Gastroesophageal sphincter (tissue), 4 donors: ENCODE results near the gene GFRAL. TPM values are rescaled to one million over a fixed set of nuclear protein-coding genes. Genes with fewer than 3 reads are reported as not detected.

Experiments
- ATAC-seq: fragments of 150-250 bp; one replicate; pipeline ENCODE4 v1.9.1; 2016; ENCODE audit warnings: mild to moderate bottlenecking, moderate library complexity
- H3K27ac ChIP-seq, 4 donors: fragments of 200-600 bp; sonication (generic) in 3 of 4; 1 replicate in 3 of 4; 2 replicates in 1 of 4; pipeline ENCODE4 v1.5.1; 2016 to 2019
- H3K27me3 ChIP-seq: fragments of 200-600 bp; sonication (generic); one replicate; pipeline ENCODE4 v1.5.1; 2019
- H3K36me3 ChIP-seq, 2 donors: fragments of 200-600 bp; sonication (generic); one replicate each; pipeline ENCODE4 v1.5.1; 2019; ENCODE audit warnings: control low read depth in 1 of 2
- H3K4me1 ChIP-seq, 3 donors: fragments of 200-600 bp; sonication (generic); 1 replicate in 2 of 3; 2 replicates in 1 of 3; pipeline ENCODE4 v1.5.1; 2016 to 2019; ENCODE audit warnings: control low read depth in 2 of 3
- H3K4me3 ChIP-seq, 2 donors: fragments of 200-600 bp; sonication (generic); one replicate each; pipeline ENCODE4 v1.5.1; 2019; ENCODE audit warnings: mild to moderate bottlenecking in 1 of 2, moderate library complexity in 1 of 2
- H3K9me3 ChIP-seq, 3 donors: fragments of 200-600 bp; sonication (generic); one replicate each; pipeline ENCODE4 v1.5.1; 2017 to 2019; ENCODE audit warnings: control low read depth in 2 of 3
- CTCF ChIP-seq, 4 experiments: fragments of 200-600 bp in 2 of 4; fragments of 450-650 bp in 2 of 4; sonication (generic) in 1 of 4; IDR thresholded peaks; one replicate each; pipeline ENCODE4 v1.5.1; 2017 to 2019; ENCODE audit warnings: antibody characterized with exemption in 4 of 4, mild to moderate bottlenecking in 2 of 4, moderate library complexity in 2 of 4
- EP300 ChIP-seq: sonication (generic); formaldehyde crosslinking; IDR thresholded peaks from one replicate; pipeline ENCODE4 v1.6.1; 2017; ENCODE audit warnings: antibody characterized with exemption, mild to moderate bottlenecking
- POLR2A ChIP-seq, 2 donors: fragments of 450-650 bp; IDR thresholded peaks; one replicate each; pipeline ENCODE4 v1.6.1; 2017; ENCODE audit warnings: antibody characterized with exemption in 2 of 2, mild to moderate bottlenecking in 2 of 2, moderate library complexity in 1 of 2
- POLR2AphosphoS5 ChIP-seq: sonication (generic); formaldehyde crosslinking; IDR thresholded peaks from one replicate; pipeline ENCODE4 v1.6.1; 2017; ENCODE audit warnings: antibody characterized with exemption
- WGBS, 2 donors: methylation state at CpG; one replicate each; pipeline ENCODE4 v1.1.5; 2018; ENCODE audit warnings: low coverage in 1 of 2; 5-methylcytosine and 5-hydroxymethylcytosine counted together
- total RNA-seq, 4 donors: library from RNA; depleted of rRNA; stranded (reverse); fragments of >200 nt; gene quantifications; one replicate each; pipeline ENCODE4 v1.1.0, GENCODE V29; 2016

GFRAL gene
- total RNA-seq, 4 donors from 2014 or later, result not detected

GRCh38 chr6:55450005-55450404, 122.7 kb downstream of the GFRAL start:
- Histone ChIP-seq H3K4me3 (no peak overlapping the region), H3K36me3 (no peaks in the 10 kb centered on the region), H3K27me3 (no peaks in the 10 kb centered on the region), H3K27ac (no peak overlapping the region), H3K9me3 (no peaks in the 10 kb centered on the region), H3K4me1 (peaks cover 0 to 4% (median 0%) of the 10 kb centered on the region in 3 donors)
- TF ChIP-seq EP300, result no peak
- no peak for TF ChIP-seq CTCF (IDR thresholded peaks at IDR 0.05)
- TF ChIP-seq POLR2A (IDR thresholded peaks at IDR 0.05), result no peak
- TF ChIP-seq POLR2AphosphoS5, result no peak
- WGBS, 2 donors, result 33 to 50% methylated on average over 1 to 2 of the region's 2 CpGs
- no peak for ATAC-seq

Other genes starting within 250 kb of the GFRAL start
- gene HCRTR2, start 153.0 kb upstream of the GFRAL start, total RNA-seq, result under 1 TPM in 1 of 4 donors, not detected in 3; 0.42 TPM